Measurements from ENCODE around the gene COL19A1.
"Not testable (repeated sequence)": the region's sequence is repeated elsewhere in the genome, so short reads cannot be mapped to it uniquely, and the experiment has no call there.

DNA sequence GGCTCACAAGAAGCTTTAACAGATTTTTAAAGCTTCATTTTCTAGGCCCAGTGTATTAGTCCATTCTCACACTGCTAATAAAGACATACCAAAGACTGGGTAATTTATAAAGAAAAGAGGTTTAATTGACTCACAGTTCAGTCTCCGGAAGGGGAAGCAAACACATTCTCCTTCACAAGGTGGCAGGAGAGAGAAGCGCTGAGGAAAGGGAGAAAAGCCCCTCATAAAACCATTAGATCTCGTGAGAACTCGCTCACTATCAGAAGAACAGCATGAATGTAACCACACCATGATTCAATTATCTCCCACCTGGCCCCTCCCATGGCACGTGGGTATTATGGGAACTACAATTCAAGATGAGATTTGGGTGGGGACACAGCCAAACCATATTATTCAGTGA, 42.0 kb upstream of the COL19A1 start:
- TF ChIP-seq, protein P1, sequence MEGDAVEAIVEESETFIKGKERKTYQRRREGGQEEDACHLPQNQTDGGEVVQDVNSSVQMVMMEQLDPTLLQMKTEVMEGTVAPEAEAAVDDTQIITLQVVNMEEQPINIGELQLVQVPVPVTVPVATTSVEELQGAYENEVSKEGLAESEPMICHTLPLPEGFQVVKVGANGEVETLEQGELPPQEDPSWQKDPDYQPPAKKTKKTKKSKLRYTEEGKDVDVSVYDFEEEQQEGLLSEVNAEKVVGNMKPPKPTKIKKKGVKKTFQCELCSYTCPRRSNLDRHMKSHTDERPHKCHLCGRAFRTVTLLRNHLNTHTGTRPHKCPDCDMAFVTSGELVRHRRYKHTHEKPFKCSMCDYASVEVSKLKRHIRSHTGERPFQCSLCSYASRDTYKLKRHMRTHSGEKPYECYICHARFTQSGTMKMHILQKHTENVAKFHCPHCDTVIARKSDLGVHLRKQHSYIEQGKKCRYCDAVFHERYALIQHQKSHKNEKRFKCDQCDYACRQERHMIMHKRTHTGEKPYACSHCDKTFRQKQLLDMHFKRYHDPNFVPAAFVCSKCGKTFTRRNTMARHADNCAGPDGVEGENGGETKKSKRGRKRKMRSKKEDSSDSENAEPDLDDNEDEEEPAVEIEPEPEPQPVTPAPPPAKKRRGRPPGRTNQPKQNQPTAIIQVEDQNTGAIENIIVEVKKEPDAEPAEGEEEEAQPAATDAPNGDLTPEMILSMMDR (IDR thresholded peaks at IDR 0.05): not testable (repeated sequence)
- TF ChIP-seq POLR2A (IDR thresholded peaks at IDR 0.05): not testable (repeated sequence)
